Activated naive CD4-positive, alpha-beta T cell treated with anti-CD3 and anti-CD28 coated beads for 36 hours (primary cell): ENCODE results near the gene SIRT3. TPM values are rescaled to one million over a fixed set of nuclear protein-coding genes. Genes with fewer than 3 reads are reported as not detected.

ENCODE experiments used
- CTCF ChIA-PET: fragments of 350-600 bp; sonication (Branson Sonifier 250); formaldehyde crosslinking; loops from one replicate; lab custom pipeline; 2021; ENCODE audit warnings: antibody characterized with exemption; lab: Charles Lee
- DNase-seq: peaks from one replicate; pipeline ENCODE4 v3.0.0-alpha.2; 2020
- H3K27ac Mint-ChIP-seq: one replicate; pipeline ENCODE4 v1.8.0; 2021; ENCODE audit warnings: mild to moderate bottlenecking, mixed read lengths
- H3K27me3 Mint-ChIP-seq: one replicate; pipeline ENCODE4 v1.8.0; 2021; ENCODE audit warnings: low read depth, mixed read lengths
- H3K36me3 Mint-ChIP-seq: one replicate; pipeline ENCODE4 v1.8.0; 2021; ENCODE audit warnings: low read depth, mixed read lengths
- H3K4me1 Mint-ChIP-seq: one replicate; pipeline ENCODE4 v1.8.0; 2021; ENCODE audit warnings: low read depth, mixed read lengths
- H3K4me3 Mint-ChIP-seq: one replicate; pipeline ENCODE4 v1.8.0; 2021; ENCODE audit warnings: mild to moderate bottlenecking, moderate library complexity, mixed read lengths
- H3K9me3 Mint-ChIP-seq: one replicate; pipeline ENCODE4 v1.8.0; 2021; ENCODE audit warnings: mixed read lengths
- intact Hi-C: fragments of 100-400 bp; cut with micrococcal nuclease; formaldehyde crosslinking; loops from one replicate; pipeline ENCODE4 v1.15.1; 2023
- total RNA-seq, 2 experiments: library from RNA; stranded (reverse); gene quantifications; one replicate each; pipeline ENCODE4 v1.2.3, GENCODE V29; 2021

SIRT3 gene
- total RNA-seq, result 10 to 100 TPM; 16.1 to 20.1 TPM

- peak within 1 kb of the TSS; percentile 85 for H3K4me3 Mint-ChIP-seq
- peak within 1 kb of the TSS; percentile 95 for H3K27ac Mint-ChIP-seq
- peaks cover 10% of the 10 kb centered on the region for H3K36me3 Mint-ChIP-seq
- DNase-seq, result peak; percentile 89
- intact Hi-C loops, result loop anchor here (1.0 to 5.0 kb wide), 9 partner anchors 29 to 511 kb away; partner anchors contain the start of genes BET1L, PTDSS2, RIC8A and RNH1
- H3K9me3 Mint-ChIP-seq, result no peaks in the 10 kb centered on the region
- peaks cover 37% of the 10 kb centered on the region for H3K4me1 Mint-ChIP-seq
- CTCF ChIA-PET, result interaction anchor here (0.6 to 2.1 kb wide), 3 partner anchors 14 to 625 kb away, joined by 3 to 28 read pairs (median 6); partner anchors contain the start of genes BET1L and RIC8A
- H3K27me3 Mint-ChIP-seq, result no peaks in the 10 kb centered on the region
Measured at GRCh38 chr11:235997-236773, at the start of gene SIRT3. Gene SIRT3, minus strand, starts transcription at chr11:236342. Its CDS starts 14 bp downstream, at chr11:236328.

- CTCF ChIA-PET, result interaction anchor here (0.9 to 1.0 kb wide), 2 partner anchors 37 to 69 kb away, joined by 3 read pairs; no protein-coding TSS in a partner anchor
- Mint-ChIP-seq H3K4me1 (peaks cover 58% of the 10 kb centered on the region), H3K4me3 (no peak overlapping the region), H3K27me3 (peaks cover 14% of the 10 kb centered on the region), H3K36me3 (peaks cover 20% of the 10 kb centered on the region), H3K27ac (peak overlapping the region; percentile 31), H3K9me3 (no peaks in the 10 kb centered on the region)
- intact Hi-C loops, result loop anchor here (2.0 to 5.0 kb wide), 2 partner anchors 35 to 79 kb away; partner anchors contain the start of genes BET1L and RIC8A
- DNase-seq, result peak; percentile 3
Measured at GRCh38 chr11:285894-286220, 49.7 kb upstream of the SIRT3 start.

GRCh38 chr11:285021-285893, 49.1 kb upstream of the SIRT3 start:
- no peaks in the 10 kb centered on the region for H3K9me3 Mint-ChIP-seq
- peaks cover 58% of the 10 kb centered on the region for H3K4me1 Mint-ChIP-seq
- peak; percentile 3 for DNase-seq
- CTCF ChIA-PET, result interaction anchor here (2.8 kb wide), 1 partner anchor 35 kb away, joined by 14 read pairs; no protein-coding TSS in a partner anchor
- H3K27ac Mint-ChIP-seq, result peak overlapping the region; percentile 31
- H3K4me3 Mint-ChIP-seq, result no peak overlapping the region
- H3K36me3 Mint-ChIP-seq, result peaks cover 19% of the 10 kb centered on the region
- peaks cover 16% of the 10 kb centered on the region for H3K27me3 Mint-ChIP-seq
- intact Hi-C loops, result loop anchor here (5.0 kb wide), 1 partner anchor 78 kb away; the partner anchor contains the start of genes BET1L and RIC8A

GRCh38 chr11:284105-285020, 48.2 kb upstream of the SIRT3 start:
- intact Hi-C loops, result loop anchor here (5.0 kb wide), 1 partner anchor 77 kb away; the partner anchor contains the start of genes BET1L and RIC8A
- peaks cover 12% of the 10 kb centered on the region for H3K36me3 Mint-ChIP-seq
- H3K9me3 Mint-ChIP-seq, result no peaks in the 10 kb centered on the region
- H3K4me3 Mint-ChIP-seq, result no peak overlapping the region
- H3K4me1 Mint-ChIP-seq, result peaks cover 55% of the 10 kb centered on the region
- peak overlapping the region; percentile 81 for H3K27ac Mint-ChIP-seq
- CTCF ChIA-PET, result interaction anchor here (0.6 to 2.8 kb wide), 2 partner anchors 34 to 80 kb away, joined by 5 to 14 read pairs; no protein-coding TSS in a partner anchor
- H3K27me3 Mint-ChIP-seq, result peaks cover 18% of the 10 kb centered on the region
- DNase-seq, result peak; percentile 4

- intact Hi-C loops, result no loop called here
- peak; percentile 23 for DNase-seq
- no peaks in the 10 kb centered on the region for H3K9me3 Mint-ChIP-seq
- CTCF ChIA-PET, result interaction anchor here (1.6 to 2.8 kb wide), 2 partner anchors 15 to 33 kb away, joined by 6 to 14 read pairs; no protein-coding TSS in a partner anchor
- peaks cover 58% of the 10 kb centered on the region for H3K4me1 Mint-ChIP-seq
- H3K27me3 Mint-ChIP-seq, result peaks cover 21% of the 10 kb centered on the region
- H3K36me3 Mint-ChIP-seq, result peaks cover 14% of the 10 kb centered on the region
- peak overlapping the region; percentile 81 for H3K27ac Mint-ChIP-seq
- peak overlapping the region; percentile 77 for H3K4me3 Mint-ChIP-seq
Measured at GRCh38 chr11:283405-284104, 47.4 kb upstream of the SIRT3 start.

- Mint-ChIP-seq H3K36me3 (peaks cover 9% of the 10 kb centered on the region), H3K27ac (peak overlapping the region; percentile 81), H3K4me3 (peak overlapping the region; percentile 77), H3K27me3 (peaks cover 19% of the 10 kb centered on the region), H3K4me1 (peaks cover 62% of the 10 kb centered on the region), H3K9me3 (no peaks in the 10 kb centered on the region)
- peak; percentile 13 for DNase-seq
- CTCF ChIA-PET, result interaction anchor here (1.6 to 2.8 kb wide), 2 partner anchors 14 to 32 kb away, joined by 6 to 14 read pairs; no protein-coding TSS in a partner anchor
- intact Hi-C loops, result no loop called here
Measured at GRCh38 chr11:282630-283360, 46.7 kb upstream of the SIRT3 start.

- intact Hi-C loops, result no loop called here
- Mint-ChIP-seq H3K4me1 (peaks cover 61% of the 10 kb centered on the region), H3K9me3 (peaks cover 3% of the 10 kb centered on the region), H3K27ac (peak overlapping the region; percentile 81), H3K27me3 (peaks cover 19% of the 10 kb centered on the region), H3K36me3 (peaks cover 8% of the 10 kb centered on the region), H3K4me3 (peak overlapping the region; percentile 77)
- DNase-seq, result peak; percentile 4
- CTCF ChIA-PET, result interaction anchor here (1.6 to 2.8 kb wide), 3 partner anchors 14 to 32 kb away, joined by 6 to 14 read pairs (median 7); no protein-coding TSS in a partner anchor
Measured at GRCh38 chr11:282171-282570, 46.0 kb upstream of the SIRT3 start.

- CTCF ChIA-PET, result interaction anchor here (1.0 to 2.7 kb wide), 5 partner anchors 10 to 237 kb away, joined by 3 to 8 read pairs (median 6); no protein-coding TSS in a partner anchor
- Mint-ChIP-seq H3K27ac (peak overlapping the region; percentile 81), H3K27me3 (peaks cover 19% of the 10 kb centered on the region), H3K9me3 (peaks cover 6% of the 10 kb centered on the region), H3K4me3 (peak overlapping the region; percentile 77), H3K36me3 (peaks cover 8% of the 10 kb centered on the region), H3K4me1 (peaks cover 56% of the 10 kb centered on the region)
- DNase-seq, result no peak
- intact Hi-C loops, result loop anchor here (1.0 to 2.0 kb wide), 2 partner anchors 8 to 45 kb away; partner anchors contain the start of genes PGGHG, PSMD13 and SIRT3
Measured at GRCh38 chr11:281486-282161, 45.5 kb upstream of the SIRT3 start.

GRCh38 chr11:280706-281485, 44.8 kb upstream of the SIRT3 start:
- DNase-seq, result peak; percentile 56
- peak overlapping the region; percentile 77 for H3K4me3 Mint-ChIP-seq
- H3K4me1 Mint-ChIP-seq, result peaks cover 51% of the 10 kb centered on the region
- H3K27me3 Mint-ChIP-seq, result peaks cover 19% of the 10 kb centered on the region
- peaks cover 14% of the 10 kb centered on the region for H3K9me3 Mint-ChIP-seq
- H3K36me3 Mint-ChIP-seq, result peaks cover 8% of the 10 kb centered on the region
- CTCF ChIA-PET, result interaction anchor here (1.0 to 2.7 kb wide), 4 partner anchors 9 to 238 kb away, joined by 3 to 8 read pairs (median 5); no protein-coding TSS in a partner anchor
- peak overlapping the region; percentile 65 for H3K27ac Mint-ChIP-seq
- intact Hi-C loops, result loop anchor here (1.0 to 2.0 kb wide), 2 partner anchors 8 to 44 kb away; partner anchors contain the start of genes PGGHG, PSMD13 and SIRT3
